ENCODE results near the gene BAX.
A peak's percentile ranks its signal among the peaks of the same experiment; 100 is the strongest.

BAX gene

DNA sequence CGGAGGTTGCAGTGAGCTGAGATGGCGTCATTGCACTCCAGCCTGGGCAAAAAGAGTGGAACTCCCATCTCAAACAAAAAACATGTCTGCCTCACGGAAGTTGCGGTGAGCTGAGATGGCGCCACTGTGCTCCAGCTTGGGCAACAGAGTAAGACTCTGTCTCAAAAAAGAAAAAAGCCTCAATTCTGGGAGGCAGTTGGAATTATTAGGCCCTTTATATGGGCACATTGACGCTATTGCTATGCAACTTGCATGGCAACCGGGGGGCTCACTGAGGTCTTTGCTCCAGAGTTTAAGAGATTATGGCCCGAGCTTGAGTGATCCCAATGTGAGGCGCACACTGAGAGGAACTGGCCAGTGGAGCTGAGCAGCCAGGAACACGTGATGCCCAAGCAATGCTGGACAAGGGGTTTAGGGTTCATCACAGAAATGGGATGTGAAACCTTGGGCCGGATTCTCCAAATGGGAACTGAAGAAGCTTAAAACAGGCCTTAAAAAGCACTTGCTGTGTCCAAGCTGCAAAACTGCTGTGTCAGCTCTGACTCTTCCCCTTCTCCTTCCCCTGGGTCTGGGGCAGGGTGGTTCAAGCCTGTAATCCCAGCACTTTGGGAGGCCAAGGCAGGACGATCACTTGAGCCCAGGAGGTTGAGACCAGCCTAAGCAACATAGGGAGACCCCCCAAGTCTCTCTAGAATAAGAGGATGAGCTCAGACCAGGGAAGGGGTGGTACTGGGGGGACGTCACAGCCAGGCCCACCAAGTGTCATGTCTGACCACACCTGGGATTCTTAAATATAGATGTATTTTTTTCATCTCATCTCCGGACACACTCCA, 12.9 kb downstream of the BAX start:
- Histone ChIP-seq H3K36me3 (ENCODE audit: control insufficient read depth, insufficient read depth, low read length) (no peaks in the 10 kb centered on the region), H3K27me3 (ENCODE audit: control insufficient read depth, insufficient read depth, low read length) (no peaks in the 10 kb centered on the region), H3K79me2 (peaks cover 5% of the 10 kb centered on the region), H3K4me3 (ENCODE audit: low read depth, low read length) (no peak overlapping the region), H2AFZ (no peak overlapping the region), H3K4me1 (peaks cover 29% of the 10 kb centered on the region), H3K27ac (peak overlapping the region; percentile 33), H3K4me2 (ENCODE audit: low read length) (no peak overlapping the region), H3K9me3 (ENCODE audit: control insufficient read depth, low read length) (no peaks in the 10 kb centered on the region), H3K9ac (no peak overlapping the region)
- TF ChIP-seq, protein P1, sequence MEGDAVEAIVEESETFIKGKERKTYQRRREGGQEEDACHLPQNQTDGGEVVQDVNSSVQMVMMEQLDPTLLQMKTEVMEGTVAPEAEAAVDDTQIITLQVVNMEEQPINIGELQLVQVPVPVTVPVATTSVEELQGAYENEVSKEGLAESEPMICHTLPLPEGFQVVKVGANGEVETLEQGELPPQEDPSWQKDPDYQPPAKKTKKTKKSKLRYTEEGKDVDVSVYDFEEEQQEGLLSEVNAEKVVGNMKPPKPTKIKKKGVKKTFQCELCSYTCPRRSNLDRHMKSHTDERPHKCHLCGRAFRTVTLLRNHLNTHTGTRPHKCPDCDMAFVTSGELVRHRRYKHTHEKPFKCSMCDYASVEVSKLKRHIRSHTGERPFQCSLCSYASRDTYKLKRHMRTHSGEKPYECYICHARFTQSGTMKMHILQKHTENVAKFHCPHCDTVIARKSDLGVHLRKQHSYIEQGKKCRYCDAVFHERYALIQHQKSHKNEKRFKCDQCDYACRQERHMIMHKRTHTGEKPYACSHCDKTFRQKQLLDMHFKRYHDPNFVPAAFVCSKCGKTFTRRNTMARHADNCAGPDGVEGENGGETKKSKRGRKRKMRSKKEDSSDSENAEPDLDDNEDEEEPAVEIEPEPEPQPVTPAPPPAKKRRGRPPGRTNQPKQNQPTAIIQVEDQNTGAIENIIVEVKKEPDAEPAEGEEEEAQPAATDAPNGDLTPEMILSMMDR (IDR thresholded peaks at IDR 0.05): no peak

DNA sequence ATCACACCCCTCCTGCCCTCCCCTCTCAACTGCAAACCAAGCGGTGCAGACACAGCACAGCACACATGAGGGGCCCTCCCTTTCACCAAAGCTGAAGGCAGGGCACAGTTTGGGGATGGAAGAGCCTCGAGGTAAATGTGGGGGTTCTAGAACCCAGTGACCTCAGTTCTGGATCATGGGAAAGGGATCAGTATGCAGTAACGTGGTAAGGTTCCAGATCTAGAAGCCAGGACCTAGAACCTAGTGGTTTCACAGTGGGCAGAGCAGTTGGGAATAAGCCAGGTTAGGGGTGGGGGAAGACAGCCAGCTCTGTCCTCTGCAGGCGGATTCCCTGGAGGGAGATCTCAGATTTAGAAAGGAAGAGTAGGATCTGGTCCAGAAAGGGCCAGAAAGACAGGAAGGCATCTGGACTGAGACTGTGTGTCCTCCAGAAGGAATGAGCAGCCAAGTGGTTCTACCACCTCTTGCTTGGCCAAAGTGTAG, 13.5 kb downstream of the BAX start:
- TF ChIP-seq, protein P1 (IDR thresholded peaks at IDR 0.05): no peak
- H3K4me3 ChIP-seq (ENCODE audit: low read depth, low read length): no peak overlapping the region
- no peak overlapping the region for H3K4me2 ChIP-seq (ENCODE audit: low read length)
- peak overlapping the region; percentile 33 for H3K27ac ChIP-seq
- H3K4me1 ChIP-seq: peaks cover 28% of the 10 kb centered on the region
- H2AFZ ChIP-seq: no peak overlapping the region
- H3K36me3 ChIP-seq (ENCODE audit: control insufficient read depth, insufficient read depth, low read length): no peaks in the 10 kb centered on the region
- no peaks in the 10 kb centered on the region for H3K27me3 ChIP-seq (ENCODE audit: control insufficient read depth, insufficient read depth, low read length)
- H3K9ac ChIP-seq: no peak overlapping the region
- peaks cover 5% of the 10 kb centered on the region for H3K79me2 ChIP-seq
- no peaks in the 10 kb centered on the region for H3K9me3 ChIP-seq (ENCODE audit: control insufficient read depth, low read length)

DNA sequence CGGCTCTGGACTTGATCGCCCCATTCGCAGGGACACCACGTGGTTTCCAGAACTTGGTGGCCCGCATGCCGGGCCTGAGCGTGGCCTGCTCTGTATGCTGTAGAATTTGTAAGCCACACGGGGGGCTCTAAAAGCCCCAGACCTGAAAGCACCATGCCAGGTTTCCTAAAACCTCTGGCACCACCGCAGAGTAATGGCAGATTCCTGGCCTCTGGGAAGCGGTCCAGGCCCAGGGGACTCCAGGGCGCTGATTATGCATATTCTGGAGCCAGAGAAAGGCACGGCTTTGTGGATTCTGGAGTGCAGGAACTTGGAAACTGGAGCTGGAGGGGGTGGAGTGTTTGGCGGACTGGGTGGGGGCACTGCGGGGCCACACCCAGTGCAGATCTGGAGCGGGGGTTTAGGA, 14.1 kb downstream of the BAX start:
- H3K27me3 ChIP-seq (ENCODE audit: control insufficient read depth, insufficient read depth, low read length): no peaks in the 10 kb centered on the region
- no peaks in the 10 kb centered on the region for H3K36me3 ChIP-seq (ENCODE audit: control insufficient read depth, insufficient read depth, low read length)
- H3K9ac ChIP-seq: no peak overlapping the region
- no peak overlapping the region for H3K27ac ChIP-seq
- H3K4me2 ChIP-seq (ENCODE audit: low read length): no peak overlapping the region
- H2AFZ ChIP-seq: no peak overlapping the region
- H3K4me1 ChIP-seq: peaks cover 24% of the 10 kb centered on the region
- H3K79me2 ChIP-seq: peaks cover 5% of the 10 kb centered on the region
- TF ChIP-seq, protein P1 (IDR thresholded peaks at IDR 0.05): no peak
- no peak overlapping the region for H3K4me3 ChIP-seq (ENCODE audit: low read depth, low read length)
- no peaks in the 10 kb centered on the region for H3K9me3 ChIP-seq (ENCODE audit: control insufficient read depth, low read length)

DNA sequence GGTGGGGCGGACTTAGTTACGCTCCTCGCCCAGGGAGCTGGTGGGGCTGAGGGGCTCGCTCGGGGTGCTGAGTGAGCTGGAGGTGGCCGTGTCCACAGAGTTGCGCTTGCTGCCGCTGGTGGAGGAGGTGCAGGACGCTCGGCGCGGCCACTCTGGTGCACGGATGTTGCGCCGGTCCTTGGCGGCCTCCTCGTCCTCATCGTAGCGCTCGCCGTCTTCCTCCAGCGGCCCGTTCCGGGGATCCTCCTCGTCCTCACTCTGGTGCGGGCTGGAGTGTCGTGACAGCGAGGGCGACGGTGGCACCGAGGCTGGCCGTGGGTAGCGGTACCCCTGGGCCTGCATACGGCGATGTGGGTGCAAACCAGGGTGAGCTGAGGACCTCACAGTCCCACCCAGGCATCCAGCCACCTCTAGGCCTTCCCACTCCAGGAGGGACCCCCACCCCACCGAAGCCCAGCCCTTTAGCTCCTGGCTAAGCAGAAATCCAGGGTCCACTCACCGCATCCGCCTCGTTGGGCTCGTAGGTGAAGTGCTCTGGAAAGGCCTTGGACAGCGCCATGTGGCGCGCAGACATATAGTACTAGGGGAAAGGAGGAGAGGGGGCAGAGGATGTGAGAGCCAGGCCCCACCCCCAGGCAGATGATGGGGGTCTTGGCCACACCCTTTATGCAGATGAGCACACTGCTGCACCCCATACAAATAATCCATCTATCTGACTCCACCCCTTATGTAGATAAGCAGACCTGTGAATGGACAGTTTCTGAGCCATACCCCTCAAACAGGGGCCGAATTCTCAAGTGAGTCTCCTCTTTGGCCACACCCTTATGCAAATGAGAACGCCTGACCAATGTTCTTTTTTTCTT, 14.8 kb downstream of the BAX start:
- H3K36me3 ChIP-seq (ENCODE audit: control insufficient read depth, insufficient read depth, low read length): no peaks in the 10 kb centered on the region

More for the DNA sequence above, 14.8 kb downstream of the BAX start:
- H3K4me2 ChIP-seq (ENCODE audit: low read length): no peak overlapping the region
- H3K4me1 ChIP-seq: peaks cover 17% of the 10 kb centered on the region
- H2AFZ ChIP-seq: no peak overlapping the region
- no peak overlapping the region for H3K9ac ChIP-seq
- H3K9me3 ChIP-seq (ENCODE audit: control insufficient read depth, low read length): no peaks in the 10 kb centered on the region
- TF ChIP-seq, protein P1 (IDR thresholded peaks at IDR 0.05): no peak
- H3K79me2 ChIP-seq: peaks cover 5% of the 10 kb centered on the region
- H3K27ac ChIP-seq: no peak overlapping the region
- H3K4me3 ChIP-seq (ENCODE audit: low read depth, low read length): no peak overlapping the region
- H3K27me3 ChIP-seq (ENCODE audit: control insufficient read depth, insufficient read depth, low read length): no peaks in the 10 kb centered on the region
